ENCODE data around the gene AGTPBP1.
"Not testable (repeated sequence)": the region's sequence is repeated elsewhere in the genome, so short reads cannot be mapped to it uniquely, and the experiment has no call there.

AGTPBP1 gene

GRCh38 chr9:85630676-85631075, 111.1 kb downstream of the AGTPBP1 start:
- no peak for DNase-seq

- no peak for DNase-seq
Observed at GRCh38 chr9:85617141-85617670, 124.5 kb downstream of the AGTPBP1 start.

GRCh38 chr9:85615792-85616191, 126.0 kb downstream of the AGTPBP1 start:
- no peak for DNase-seq

- DNase-seq, result no peak
Observed at GRCh38 chr9:85610074-85610860, 131.5 kb downstream of the AGTPBP1 start.

- DNase-seq, result no peak
Observed at GRCh38 chr9:85605905-85606304, 135.8 kb downstream of the AGTPBP1 start.

GRCh38 chr9:85603936-85604335, 137.8 kb downstream of the AGTPBP1 start:
- DNase-seq, result no peak

GRCh38 chr9:85602742-85603141, 139.0 kb downstream of the AGTPBP1 start:
- DNase-seq, result no peak

GRCh38 chr9:85600675-85601263, 141.0 kb downstream of the AGTPBP1 start:
- no peak for DNase-seq

GRCh38 chr9:85599540-85600105, 142.1 kb downstream of the AGTPBP1 start:
- DNase-seq, result no peak

GRCh38 chr9:85594316-85594715, 147.4 kb downstream of the AGTPBP1 start:
- DNase-seq, result no peak

- DNase-seq, result no peak
Observed at GRCh38 chr9:85586684-85587083, 155.1 kb downstream of the AGTPBP1 start.

GRCh38 chr9:85577353-85577952, 164.3 kb downstream of the AGTPBP1 start:
- DNase-seq, result no peak

GRCh38 chr9:85575868-85576267, 165.9 kb downstream of the AGTPBP1 start:
- no peak for DNase-seq

GRCh38 chr9:85573546-85573945, 168.2 kb downstream of the AGTPBP1 start:
- DNase-seq, result not testable (repeated sequence)

- DNase-seq, result not testable (repeated sequence)
Observed at GRCh38 chr9:85572917-85573316, 168.8 kb downstream of the AGTPBP1 start.

GRCh38 chr9:85569988-85570387, 171.8 kb downstream of the AGTPBP1 start:
- no peak for DNase-seq

GRCh38 chr9:85559526-85559925, 182.2 kb downstream of the AGTPBP1 start:
- no peak for DNase-seq

GRCh38 chr9:85554349-85554748, 187.4 kb downstream of the AGTPBP1 start:
- no peak for DNase-seq

- no peak for DNase-seq
Observed at GRCh38 chr9:85553475-85553874, 188.3 kb downstream of the AGTPBP1 start.

GRCh38 chr9:85547599-85547998, 194.2 kb downstream of the AGTPBP1 start:
- DNase-seq, result no peak

GRCh38 chr9:85543196-85543595, 198.6 kb downstream of the AGTPBP1 start:
- no peak for DNase-seq

- DNase-seq, result no peak
Observed at GRCh38 chr9:85541876-85542275, 199.9 kb downstream of the AGTPBP1 start.

GRCh38 chr9:85536514-85536913, 205.2 kb downstream of the AGTPBP1 start:
- no peak for DNase-seq

GRCh38 chr9:85536076-85536475, 205.7 kb downstream of the AGTPBP1 start:
- DNase-seq, result no peak
